Mesenteric fat pad (tissue), 1 donor: ENCODE data around the gene PSME3. TPM values are rescaled to one million over a fixed set of nuclear protein-coding genes. Genes with fewer than 3 reads are reported as not detected.
A peak's percentile ranks its signal among the peaks of the same experiment; 100 is the strongest.

Experiments
- DNase-seq: peaks from one replicate; pipeline ENCODE4 v3.0.0-alpha.2; 2020; ENCODE audit warnings: low spot score
- long read RNA-seq: library from polyadenylated mRNA; unstranded; transcript quantifications from one replicate; pipeline ENCODE4 v2.0.0, GENCODE V29; 2020
- total RNA-seq: library from RNA; stranded (reverse); fragmentation: NEBNext Ultra II Directional; extraction: Animal tissue kit (Norgen Biotek cat#: 25700); gene quantifications from one replicate; pipeline ENCODE4 v1.2.1, GENCODE V29; 2021
- donor health status: DM: yes; HTN: yes; CAD: no.

PSME3 gene
- total RNA-seq: 144 TPM
- long read RNA-seq, transcript PSME3-210 (11 exons, 998 nt): major isoform, 95 of 148 reads
- long read RNA-seq, partial matches to known transcripts: 8 of 148 reads
- long read RNA-seq, other reads (novel, unspliced or antisense): 45 of 148 reads

DNA sequence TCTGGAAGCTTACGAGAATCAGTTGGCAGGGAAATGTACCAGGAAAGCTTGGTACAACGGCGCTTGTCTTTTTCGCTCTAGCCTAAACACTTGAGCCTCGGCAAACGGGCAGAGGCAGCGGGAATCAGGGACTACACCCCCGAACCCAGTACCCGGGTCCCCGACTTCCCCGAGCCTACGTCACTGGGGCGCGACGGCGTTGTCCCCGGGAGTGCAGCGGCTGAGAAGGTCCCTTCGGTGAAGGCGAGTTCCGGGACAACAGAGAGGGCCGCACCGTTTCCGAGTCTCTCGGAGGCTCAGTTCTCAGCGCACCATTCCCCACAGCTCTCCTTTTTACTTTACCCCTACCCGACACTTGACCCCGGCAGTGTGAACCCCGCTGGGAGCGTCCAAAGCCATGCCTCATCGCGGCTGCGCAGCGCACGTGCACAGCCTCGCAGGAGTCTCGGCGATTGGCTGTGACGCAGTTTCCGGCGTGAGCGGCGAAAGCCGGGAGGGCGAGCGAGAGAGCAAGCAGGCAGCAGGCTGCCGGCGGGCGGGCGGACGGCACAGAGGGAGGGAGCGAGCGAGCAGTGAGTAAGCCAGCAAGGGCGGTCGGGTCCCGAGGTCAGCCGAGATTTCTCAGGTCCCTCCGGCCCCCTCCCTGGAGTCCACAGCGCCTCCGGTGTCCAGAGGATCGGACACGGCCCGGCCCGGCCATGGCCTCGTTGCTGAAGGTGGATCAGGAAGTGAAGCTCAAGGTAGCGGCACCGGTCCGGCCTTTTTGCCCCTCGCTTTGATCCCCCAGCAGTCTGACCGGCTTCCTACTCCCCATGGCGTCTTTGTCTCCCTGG lies at the start of gene PSME3:
Gene PSME3 (plus strand): TSS at position 464 of the 833 bp plus-strand sequence. CDS start 235 bp downstream, at position 699.
- DNase-seq: peak; percentile 97

DNA sequence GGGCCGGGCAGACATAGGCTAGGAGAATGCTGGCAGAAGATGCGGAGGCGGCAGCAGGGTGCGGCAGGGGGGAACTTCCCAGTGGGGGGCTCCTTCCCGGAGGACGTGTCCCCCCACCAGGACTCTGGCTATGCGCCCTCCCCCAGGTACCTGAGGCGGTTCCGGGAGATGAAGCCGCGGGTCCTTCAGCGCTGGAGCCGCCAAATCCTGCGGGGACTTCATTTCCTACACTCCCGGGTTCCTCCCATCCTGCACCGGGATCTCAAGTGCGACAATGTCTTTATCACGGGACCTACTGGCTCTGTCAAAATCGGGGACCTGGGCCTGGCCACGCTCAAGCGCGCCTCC lies 49.4 kb upstream of the PSME3 start:
- DNase-seq: no peak

DNA sequence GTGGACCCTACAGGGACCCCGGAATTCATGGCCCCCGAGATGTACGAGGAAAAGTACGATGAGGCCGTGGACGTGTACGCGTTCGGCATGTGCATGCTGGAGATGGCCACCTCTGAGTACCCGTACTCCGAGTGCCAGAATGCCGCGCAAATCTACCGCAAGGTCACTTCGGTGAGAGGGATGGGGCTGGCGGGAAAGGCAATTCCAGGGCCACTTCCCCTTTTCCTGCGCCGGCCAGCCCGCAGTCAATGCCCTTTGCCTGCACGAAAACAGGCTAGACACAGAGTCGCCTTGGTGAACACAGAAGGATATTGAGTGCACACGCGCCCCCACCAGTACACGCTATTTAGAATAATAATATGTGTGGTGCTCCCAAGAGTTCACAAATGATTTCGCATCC lies 48.8 kb upstream of the PSME3 start:
- DNase-seq: no peak

DNA sequence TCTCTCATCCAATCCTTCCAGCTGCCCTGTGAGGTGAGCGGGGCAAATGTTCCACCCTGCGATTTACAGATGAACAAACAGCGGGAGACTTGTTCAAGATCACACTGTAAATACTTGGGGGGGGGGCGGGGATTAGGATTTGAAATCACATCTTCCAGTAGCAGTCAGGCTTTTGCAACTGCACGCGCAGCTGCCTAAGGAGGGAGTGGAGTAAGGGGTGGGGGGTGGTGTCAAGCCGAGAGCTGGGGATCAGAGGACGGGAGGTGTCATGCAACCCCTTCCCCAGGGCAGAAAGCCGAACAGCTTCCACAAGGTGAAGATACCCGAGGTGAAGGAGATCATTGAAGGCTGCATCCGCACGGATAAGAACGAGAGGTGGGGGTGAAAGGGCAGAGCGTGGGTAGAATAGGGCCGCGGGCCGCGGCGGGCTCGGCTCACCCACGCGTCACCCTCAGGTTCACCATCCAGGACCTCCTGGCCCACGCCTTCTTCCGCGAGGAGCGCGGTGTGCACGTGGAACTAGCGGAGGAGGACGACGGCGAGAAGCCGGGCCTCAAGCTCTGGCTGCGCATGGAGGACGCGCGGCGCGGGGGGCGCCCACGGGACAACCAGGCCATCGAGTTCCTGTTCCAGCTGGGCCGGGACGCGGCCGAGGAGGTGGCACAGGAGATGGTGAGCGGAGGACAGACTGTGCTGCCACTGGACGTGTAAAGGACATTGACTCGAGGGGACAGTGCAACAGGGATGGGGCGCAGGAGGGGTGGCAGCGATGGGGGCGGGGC lies 48.2 kb upstream of the PSME3 start:
- no peak for DNase-seq

GRCh38 chr17:42787266-42787665 lies 45.9 kb upstream of the PSME3 start:
- DNase-seq: no peak

GRCh38 chr17:42791948-42792347 lies 41.2 kb upstream of the PSME3 start:
- DNase-seq: no peak

DNA sequence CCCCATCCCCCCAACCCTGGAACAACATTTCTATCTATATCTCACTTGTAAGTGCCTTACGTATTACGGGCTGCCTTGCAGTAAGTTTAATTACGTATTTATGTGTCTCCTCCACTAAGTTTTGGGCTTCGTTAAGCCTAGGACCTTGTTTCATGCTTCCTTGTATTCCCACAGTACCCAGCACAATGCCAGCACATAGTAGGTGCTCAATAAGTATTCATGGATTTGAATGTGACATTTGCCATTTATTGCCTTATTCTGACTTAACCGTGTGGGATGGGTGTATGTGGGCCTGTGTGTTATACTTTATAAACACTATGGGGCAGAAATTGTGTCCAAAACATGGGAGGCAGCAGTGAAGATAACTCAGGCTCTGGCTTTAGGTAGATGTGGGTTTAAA lies 40.7 kb upstream of the PSME3 start:
- DNase-seq: no peak

- DNase-seq: no peak
Measured at GRCh38 chr17:42795061-42795460, 38.1 kb upstream of the PSME3 start.

DNA sequence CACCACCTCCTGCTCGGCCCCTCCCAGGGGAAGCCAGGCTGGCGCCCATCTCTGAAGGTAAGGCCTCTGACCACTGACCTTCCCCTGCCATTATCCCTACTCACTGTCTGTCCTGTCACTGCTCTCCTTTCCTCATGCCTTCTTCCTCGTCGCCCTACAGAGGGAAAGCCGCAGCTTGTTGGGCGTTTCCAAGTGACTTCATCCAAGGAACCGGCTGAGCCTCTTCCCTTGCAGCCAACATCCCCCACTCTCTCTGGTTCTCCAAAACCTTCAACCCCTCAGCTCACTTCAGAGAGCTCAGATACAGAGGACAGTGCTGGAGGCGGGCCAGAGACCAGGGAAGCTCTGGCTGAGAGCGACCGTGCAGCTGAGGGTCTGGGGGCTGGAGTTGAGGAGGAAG lies 37.7 kb upstream of the PSME3 start:
- no peak for DNase-seq

- DNase-seq: no peak
Measured at GRCh38 chr17:42796066-42796758, 37.0 kb upstream of the PSME3 start.

- DNase-seq: no peak
Measured at GRCh38 chr17:42797067-42798007, 35.9 kb upstream of the PSME3 start.

GRCh38 chr17:42798011-42798382 lies 35.2 kb upstream of the PSME3 start:
- no peak for DNase-seq

- peak; percentile 95 for DNase-seq
Measured at GRCh38 chr17:42798383-42799380, 34.5 kb upstream of the PSME3 start, which contains the start of the genes CNTD1 and COA3. CNTD1 (plus strand) TSS chr17:42798861; CDS start chr17:42799068, 207 bp downstream. COA3 (minus strand) TSS chr17:42798704; CDS start chr17:42798681, 23 bp downstream.

- DNase-seq: no peak
Measured at GRCh38 chr17:42803074-42803883, 29.9 kb upstream of the PSME3 start.

DNA sequence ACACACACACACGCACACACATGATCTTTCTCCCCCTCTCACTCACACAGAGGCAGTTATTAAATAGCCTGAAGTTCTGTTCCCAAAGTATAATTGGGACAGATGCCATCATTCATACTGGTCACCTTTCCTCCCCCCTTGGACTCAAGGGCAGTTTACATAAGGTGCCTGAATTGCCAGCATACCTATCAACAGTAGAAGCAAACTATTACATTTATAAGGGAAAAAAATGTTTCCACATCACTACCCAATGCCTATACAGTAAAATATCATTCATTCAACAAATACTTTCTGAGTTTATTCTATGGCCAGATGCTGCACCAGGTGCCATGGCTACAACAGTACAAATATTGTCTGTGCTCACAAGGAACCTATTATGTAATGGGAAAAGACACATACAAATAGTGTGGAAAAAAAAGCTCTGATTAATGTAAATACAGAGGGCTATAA lies 28.3 kb upstream of the PSME3 start:
- DNase-seq: no peak

- DNase-seq: no peak
Measured at GRCh38 chr17:42806249-42806648, 26.9 kb upstream of the PSME3 start.

GRCh38 chr17:42809250-42809649 lies 23.9 kb upstream of the PSME3 start:
- DNase-seq: no peak
